PC-3 (cell line): Measurements from ENCODE around the gene STK16. TPM values are rescaled to one million over a fixed set of nuclear protein-coding genes. Genes with fewer than 3 reads are reported as not detected.

Experiments
- ATAC-seq: fragments of 200-7000 bp; cut with Tn5 transposase; 2 replicates; pipeline ENCODE4 v1.9.1; 2020; ENCODE audit warnings: mild to moderate bottlenecking, moderate library complexity
- BruUV-seq: library from RNA; stranded (reverse); fragments of 400-500 nt; replicated peaks from 2 replicates; lab custom pipeline; 2021; lab: Mats Ljungman, UMichigan
- CTCF ChIA-PET: fragments of 300-600 bp; sonication (Branson Sonifier 250); formaldehyde crosslinking; loops from one replicate; lab custom pipeline; 2022; ENCODE audit warnings: antibody characterized with exemption; lab: Charles Lee
- POLR2A ChIA-PET: fragments of 300-600 bp; sonication (Branson Sonifier 250); formaldehyde crosslinking; loops from one replicate; lab custom pipeline; 2022; ENCODE audit warnings: antibody characterized with exemption; ENCODE audit not compliant: unreplicated experiment; lab: Charles Lee
- DNase-seq: peaks from one replicate; pipeline ENCODE4 v3.0.0-alpha.2; 2015
- H2AFZ ChIP-seq: fragments of 300-600 bp; sonication (generic); 2 replicates; pipeline ENCODE4 v1.6.0; 2016; ENCODE audit warnings: antibody characterized with exemption, low read length
- H3F3A ChIP-seq: fragments of 300-600 bp; sonication (generic); one replicate; pipeline ENCODE4 v1.6.0; 2017; ENCODE audit warnings: antibody characterized with exemption, low read length, control low read depth, mild to moderate bottlenecking; ENCODE audit not compliant: unreplicated experiment
- H3K27ac ChIP-seq: fragments of 300-600 bp; sonication (generic); 2 replicates; pipeline ENCODE4 v1.5.1; 2016; ENCODE audit warnings: mild to moderate bottlenecking, low read length
- H3K27me3 ChIP-seq: fragments of 300-600 bp; sonication (generic); 2 replicates; pipeline ENCODE4 v1.6.1; 2016; ENCODE audit warnings: low read length, mixed read lengths
- H3K36me3 ChIP-seq: fragments of 300-600 bp; sonication (generic); 2 replicates; pipeline ENCODE4 v1.6.1; 2016; ENCODE audit warnings: low read depth, mixed run types, low read length, mixed read lengths
- H3K4me1 ChIP-seq: fragments of 300-600 bp; sonication (generic); 2 replicates; pipeline ENCODE4 v1.5.1; 2016; ENCODE audit warnings: low read length; ENCODE audit not compliant: insufficient read depth
- H3K4me2 ChIP-seq: fragments of 300-600 bp; sonication (generic); 2 replicates; pipeline ENCODE4 v1.6.0; 2016; ENCODE audit warnings: low read length
- H3K4me3 ChIP-seq: fragments of 300-600 bp; sonication (generic); 2 replicates; pipeline ENCODE4 v1.5.1; 2016; ENCODE audit warnings: mild to moderate bottlenecking, low read length, mixed read lengths
- H3K79me2 ChIP-seq: fragments of 300-600 bp; sonication (generic); 2 replicates; pipeline ENCODE4 v1.6.1; 2017; ENCODE audit warnings: low read length, mixed read lengths
- H3K9ac ChIP-seq: fragments of 300-600 bp; sonication (generic); 2 replicates; pipeline ENCODE4 v1.6.0; 2016; ENCODE audit warnings: mild to moderate bottlenecking, low read length
- H3K9me2 ChIP-seq: fragments of 300-600 bp; sonication (generic); replicated peaks from 2 replicates; pipeline ENCODE4 v1.6.1; 2016; ENCODE audit warnings: mixed run types, low read length, mixed read lengths
- H3K9me3 ChIP-seq: fragments of 300-600 bp; sonication (generic); 2 replicates; pipeline ENCODE4 v1.6.1; 2016; ENCODE audit warnings: low read length, mixed read lengths
- H4K20me1 ChIP-seq: fragments of 300-600 bp; sonication (generic); 2 replicates; pipeline ENCODE4 v1.6.1; 2016; ENCODE audit warnings: low read length, mixed read lengths
- CTCF ChIP-seq: fragments of 300-600 bp; sonication (generic); conservative IDR thresholded peaks from 2 replicates; pipeline ENCODE4 v1.5.1; 2017; ENCODE audit warnings: antibody characterized with exemption, low read depth, mild to moderate bottlenecking, low read length
- EZH2 ChIP-seq: fragments of 300-600 bp; sonication (generic); IDR thresholded peaks from one replicate; pipeline ENCODE4 v1.6.1; 2017; ENCODE audit warnings: antibody characterized with exemption, mild to moderate bottlenecking, low read length; ENCODE audit not compliant: unreplicated experiment
- EZH2phosphoT487 ChIP-seq: fragments of 300-600 bp; sonication (generic); IDR thresholded peaks from 2 replicates; pipeline ENCODE4 v1.6.1; 2018; ENCODE audit warnings: mild to moderate bottlenecking, antibody characterized with exemption, low read length, borderline replicate concordance
- intact Hi-C: fragments of 100-400 bp; cut with micrococcal nuclease; formaldehyde crosslinking; loops from 2 replicates; pipeline ENCODE4 v1.9.0; 2023
- total RNA-seq: library from RNA; depleted of rRNA; stranded (reverse); fragments of >200 nt; gene quantifications from 2 replicates; pipeline ENCODE4 v1.2.3, GENCODE V29; 2014

The STK16 gene
- total RNA-seq, 1 experiment from 2014 or later = 16.3 TPM

- ATAC-seq (peak; percentile 97), DNase-seq (peak; percentile 99)
- TF ChIP-seq CTCF = no peak
- no peak for TF ChIP-seq EZH2
- TF ChIP-seq EZH2phosphoT487 = no peak
- POLR2A ChIA-PET = interaction anchor here (0.6 to 1.2 kb wide), 5 partner anchors 9 to 66 kb away, joined by 3 to 6 read pairs (median 4); partner anchors contain the start of gene ZFAND2B
- peak within 1 kb of the TSS; percentile 100 for H3K4me2 ChIP-seq
- H3K79me2 ChIP-seq = peaks cover 51% of the 10 kb centered on the region
- H3K9ac ChIP-seq = peak within 1 kb of the TSS; percentile 86
- no peaks in the 10 kb centered on the region for H3K9me2 ChIP-seq
- H3K4me1 ChIP-seq = peaks cover 17% of the 10 kb centered on the region
- no peaks in the 10 kb centered on the region for H3K9me3 ChIP-seq
- H3K4me3 ChIP-seq = peak within 1 kb of the TSS; percentile 74
- no TSS peak for BruUV-seq
- peaks cover 19% of the 10 kb centered on the region for H3K36me3 ChIP-seq
- CTCF ChIA-PET = interaction anchor here (0.6 to 0.7 kb wide), 2 partner anchors 20 to 23 kb away, joined by 3 to 6 read pairs; partner anchors contain the start of gene ZFAND2B
- peaks cover 4% of the 10 kb centered on the region for H3F3A ChIP-seq
- H3K27ac ChIP-seq = peak within 1 kb of the TSS; percentile 54
- intact Hi-C loops = loop anchor here (1.0 kb wide), 1 partner anchor 20 kb away; no protein-coding TSS in a partner anchor
- no peaks in the 10 kb centered on the region for H3K27me3 ChIP-seq
- peak within 1 kb of the TSS; percentile 89 for H2AFZ ChIP-seq
- no peaks in the 10 kb centered on the region for H4K20me1 ChIP-seq
Observed at GRCh38 chr2:219229305-219230058, 15.8 kb upstream of the STK16 start, which contains the start of the genes ANKZF1 and ATG9A. ANKZF1 (plus strand) TSS chr2:219229806; CDS start chr2:219230258, 452 bp downstream. ATG9A (minus strand) TSS chr2:219229636; CDS start chr2:219228024, 1,612 bp downstream.

GRCh38 chr2:219230059-219230540 lies 15.2 kb upstream of the STK16 start:
- no peaks in the 10 kb centered on the region for H3K9me2 ChIP-seq
- no peaks in the 10 kb centered on the region for H3K27me3 ChIP-seq
- peak; percentile 47 for ATAC-seq
- POLR2A ChIA-PET = interaction anchor here (0.9 to 1.1 kb wide), 3 partner anchors 19 to 44 kb away, joined by 4 to 6 read pairs (median 5); partner anchors contain the start of gene ZFAND2B
- no peaks in the 10 kb centered on the region for H3K9me3 ChIP-seq
- H3K4me3 ChIP-seq = peak overlapping the region; percentile 74
- BruUV-seq = TSS peak; percentile 72
- H3F3A ChIP-seq = peaks cover 4% of the 10 kb centered on the region
- H3K36me3 ChIP-seq = peaks cover 25% of the 10 kb centered on the region
- peak; percentile 67 for DNase-seq
- TF ChIP-seq EZH2 (no peak), EZH2phosphoT487 (no peak), CTCF (no peak)
- peak overlapping the region; percentile 60 for H2AFZ ChIP-seq
- peak overlapping the region; percentile 80 for H3K9ac ChIP-seq
- peak overlapping the region; percentile 54 for H3K27ac ChIP-seq
- H3K79me2 ChIP-seq = peaks cover 51% of the 10 kb centered on the region
- peak overlapping the region; percentile 85 for H3K4me2 ChIP-seq
- peaks cover 17% of the 10 kb centered on the region for H3K4me1 ChIP-seq
- CTCF ChIA-PET = interaction anchor here (0.7 kb wide), 1 partner anchor 19 kb away, joined by 6 read pairs; no protein-coding TSS in a partner anchor
- intact Hi-C loops = no loop called here
- H4K20me1 ChIP-seq = no peaks in the 10 kb centered on the region
